ENCODE results near the gene ABCG5. TPM values are rescaled to one million over a fixed set of nuclear protein-coding genes. Genes with fewer than 3 reads are reported as not detected.
A peak's percentile ranks its signal among the peaks of the same experiment; 100 is the strongest.

The ABCG5 gene
- total and polyA plus RNA-seq, 5 donors: not detected

GRCh38 chr2:43823751-43824150 is 14.9 kb downstream of the ABCG5 start:
- no peaks in the 10 kb centered on the region for H3K9me3 ChIP-seq (ENCODE audit: control insufficient read depth, low read length)
- DNase-seq (no peak), ATAC-seq (no peak)
- no peak overlapping the region for H3K4me3 ChIP-seq (ENCODE audit: low read length)
- H3K4me1 ChIP-seq (ENCODE audit: control insufficient read depth, insufficient read depth, low read length): no peaks in the 10 kb centered on the region
- WGBS: 91% methylated on average over 11 of the region's 11 CpGs
- H3K27ac ChIP-seq (ENCODE audit: low read length): no peak overlapping the region
- intact Hi-C loops (cut with DNase I): no loop called here
- no peaks in the 10 kb centered on the region for H3K27me3 ChIP-seq (ENCODE audit: control insufficient read depth, insufficient read depth)

GRCh38 chr2:43822839-43823238 is 15.8 kb downstream of the ABCG5 start:
- ATAC-seq: no peak
- WGBS: 74% methylated on average over 7 of the region's 7 CpGs

GRCh38 chr2:43819491-43820163 is 19.0 kb downstream of the ABCG5 start:
- no peaks in the 10 kb centered on the region for H3K27me3 ChIP-seq (ENCODE audit: control insufficient read depth, insufficient read depth)
- no peaks in the 10 kb centered on the region for H3K4me1 ChIP-seq (ENCODE audit: control insufficient read depth, insufficient read depth, low read length)
- no peak for ATAC-seq
- no peak overlapping the region for H3K27ac ChIP-seq (ENCODE audit: low read length)
- intact Hi-C loops (cut with DNase I): no loop called here
- DNase-seq: no peak
- H3K9me3 ChIP-seq (ENCODE audit: control insufficient read depth, low read length): no peaks in the 10 kb centered on the region
- no peak overlapping the region for H3K4me3 ChIP-seq (ENCODE audit: low read length)
- 77% methylated on average over 7 of the region's 7 CpGs for WGBS

More at GRCh38 chr2:43822839-43823238, 15.8 kb downstream of the ABCG5 start:
- Histone ChIP-seq H3K4me3 (ENCODE audit: low read length) (no peak overlapping the region), H3K27ac (ENCODE audit: low read length) (no peak overlapping the region), H3K27me3 (ENCODE audit: control insufficient read depth, insufficient read depth) (no peaks in the 10 kb centered on the region), H3K4me1 (ENCODE audit: control insufficient read depth, insufficient read depth, low read length) (no peaks in the 10 kb centered on the region), H3K9me3 (ENCODE audit: control insufficient read depth, low read length) (no peaks in the 10 kb centered on the region)
- intact Hi-C loops (cut with DNase I): no loop called here
- no peak for DNase-seq

- DNase-seq (peak in 2 of 3 donors; percentile 56 to 59), ATAC-seq (peak; percentile 51 to 60)
- Histone ChIP-seq H3K27me3 (ENCODE audit: control insufficient read depth, insufficient read depth) (no peaks in the 10 kb centered on the region), H3K4me1 (ENCODE audit: control insufficient read depth, insufficient read depth, low read length) (no peaks in the 10 kb centered on the region), H3K4me3 (ENCODE audit: low read length) (no peak overlapping the region), H3K27ac (ENCODE audit: low read length) (no peak overlapping the region), H3K9me3 (ENCODE audit: control insufficient read depth, low read length) (no peaks in the 10 kb centered on the region)
- WGBS: 34% methylated on average over 5 of the region's 5 CpGs
- intact Hi-C loops (cut with DNase I): no loop called here
Measured at GRCh38 chr2:43818761-43819160, 19.9 kb downstream of the ABCG5 start.

- no peaks in the 10 kb centered on the region for H3K27me3 ChIP-seq (ENCODE audit: control insufficient read depth, insufficient read depth)
- no peaks in the 10 kb centered on the region for H3K9me3 ChIP-seq (ENCODE audit: control insufficient read depth, low read length)
- DNase-seq: no peak
- ATAC-seq: no peak
- H3K27ac ChIP-seq (ENCODE audit: low read length): no peak overlapping the region
- 90% methylated on average over 3 of the region's 3 CpGs for WGBS
- no peaks in the 10 kb centered on the region for H3K4me1 ChIP-seq (ENCODE audit: control insufficient read depth, insufficient read depth, low read length)
- intact Hi-C loops (cut with DNase I): no loop called here
- H3K4me3 ChIP-seq (ENCODE audit: low read length): no peak overlapping the region
Measured at GRCh38 chr2:43814711-43815110, 23.9 kb downstream of the ABCG5 start.

GRCh38 chr2:43812947-43813346 is 25.7 kb downstream of the ABCG5 start:
- Histone ChIP-seq H3K9me3 (ENCODE audit: control insufficient read depth, low read length) (no peaks in the 10 kb centered on the region), H3K4me3 (ENCODE audit: low read length) (no peak overlapping the region), H3K4me1 (ENCODE audit: control insufficient read depth, insufficient read depth, low read length) (no peaks in the 10 kb centered on the region), H3K27ac (ENCODE audit: low read length) (no peak overlapping the region), H3K27me3 (ENCODE audit: control insufficient read depth, insufficient read depth) (no peaks in the 10 kb centered on the region)
- WGBS: 49% methylated on average over 2 of the region's 2 CpGs
- DNase-seq: no peak
- intact Hi-C loops (cut with DNase I): no loop called here
- no peak for ATAC-seq

- Histone ChIP-seq H3K9me3 (ENCODE audit: control insufficient read depth, low read length) (no peaks in the 10 kb centered on the region), H3K4me1 (ENCODE audit: control insufficient read depth, insufficient read depth, low read length) (no peaks in the 10 kb centered on the region), H3K4me3 (ENCODE audit: low read length) (no peak overlapping the region), H3K27me3 (ENCODE audit: control insufficient read depth, insufficient read depth) (no peaks in the 10 kb centered on the region), H3K27ac (ENCODE audit: low read length) (no peak overlapping the region)
- no peak for ATAC-seq
- WGBS: 87% methylated on average over 2 of the region's 2 CpGs
- DNase-seq: no peak
- intact Hi-C loops (cut with DNase I): no loop called here
Measured at GRCh38 chr2:43812006-43812405, 26.6 kb downstream of the ABCG5 start.

GRCh38 chr2:43810888-43811287 is 27.8 kb downstream of the ABCG5 start:
- intact Hi-C loops (cut with DNase I): no loop called here
- Histone ChIP-seq H3K4me1 (ENCODE audit: control insufficient read depth, insufficient read depth, low read length) (no peaks in the 10 kb centered on the region), H3K9me3 (ENCODE audit: control insufficient read depth, low read length) (no peaks in the 10 kb centered on the region), H3K4me3 (ENCODE audit: low read length) (no peak overlapping the region), H3K27me3 (ENCODE audit: control insufficient read depth, insufficient read depth) (no peaks in the 10 kb centered on the region), H3K27ac (ENCODE audit: low read length) (no peak overlapping the region)
- DNase-seq (no peak), ATAC-seq (no peak)
- 70% methylated on average over 1 of the region's 1 CpG for whole genome bisulfite sequencing

GRCh38 chr2:43810452-43810851 is 28.2 kb downstream of the ABCG5 start:
- Histone ChIP-seq H3K4me1 (ENCODE audit: control insufficient read depth, insufficient read depth, low read length) (no peaks in the 10 kb centered on the region), H3K9me3 (ENCODE audit: control insufficient read depth, low read length) (no peaks in the 10 kb centered on the region), H3K27ac (ENCODE audit: low read length) (no peak overlapping the region), H3K4me3 (ENCODE audit: low read length) (no peak overlapping the region), H3K27me3 (ENCODE audit: control insufficient read depth, insufficient read depth) (no peaks in the 10 kb centered on the region)
- ATAC-seq (no peak), DNase-seq (no peak)
- intact Hi-C loops (cut with DNase I): no loop called here
- WGBS: 55% methylated on average over 2 of the region's 2 CpGs

- H3K27me3 ChIP-seq (ENCODE audit: control insufficient read depth, insufficient read depth): no peaks in the 10 kb centered on the region
- H3K9me3 ChIP-seq (ENCODE audit: control insufficient read depth, low read length): no peaks in the 10 kb centered on the region
- ATAC-seq: no peak
- H3K27ac ChIP-seq (ENCODE audit: low read length): no peak overlapping the region
- 83% methylated on average over 2 of the region's 2 CpGs for WGBS
- intact Hi-C loops (cut with DNase I): no loop called here
- H3K4me3 ChIP-seq (ENCODE audit: low read length): no peak overlapping the region
- no peak for DNase-seq
- no peaks in the 10 kb centered on the region for H3K4me1 ChIP-seq (ENCODE audit: control insufficient read depth, insufficient read depth, low read length)
Measured at GRCh38 chr2:43806719-43807031, 32.0 kb downstream of the ABCG5 start.

GRCh38 chr2:43803113-43803512 is 35.5 kb downstream of the ABCG5 start:
- H3K27me3 ChIP-seq (ENCODE audit: control insufficient read depth, insufficient read depth): no peaks in the 10 kb centered on the region
- DNase-seq (no peak), ATAC-seq (no peak)
- 86% methylated on average over 1 of the region's 1 CpG for WGBS
- no peaks in the 10 kb centered on the region for H3K9me3 ChIP-seq (ENCODE audit: control insufficient read depth, low read length)
- intact Hi-C loops (cut with DNase I): no loop called here
- H3K4me1 ChIP-seq (ENCODE audit: control insufficient read depth, insufficient read depth, low read length): no peaks in the 10 kb centered on the region
- H3K4me3 ChIP-seq (ENCODE audit: low read length): no peak overlapping the region
- H3K27ac ChIP-seq (ENCODE audit: low read length): no peak overlapping the region

- no peak for ATAC-seq
- no peaks in the 10 kb centered on the region for H3K27me3 ChIP-seq (ENCODE audit: control insufficient read depth, insufficient read depth)
- no peak overlapping the region for H3K4me3 ChIP-seq (ENCODE audit: low read length)
- H3K27ac ChIP-seq (ENCODE audit: low read length): no peak overlapping the region
- H3K4me1 ChIP-seq (ENCODE audit: control insufficient read depth, insufficient read depth, low read length): no peaks in the 10 kb centered on the region
- WGBS: 97% methylated on average over 2 of the region's 2 CpGs
- no peak for DNase-seq
- intact Hi-C loops (cut with DNase I): no loop called here
- H3K9me3 ChIP-seq (ENCODE audit: control insufficient read depth, low read length): no peaks in the 10 kb centered on the region
Measured at GRCh38 chr2:43802135-43802534, 36.5 kb downstream of the ABCG5 start.

All from right cardiac atrium (tissue), 5 donors.